A549 (cell line): Measurements from ENCODE around the gene MOB3C. TPM values are rescaled to one million over a fixed set of nuclear protein-coding genes. Genes with fewer than 3 reads are reported as not detected.

Experiments used
- ATAC-seq, 2 experiments: fragments of 200-7000 bp in 1 of 2; fragments of >200 bp in 1 of 2; cut with Nextera tagmentation in 1 of 2; cut with Tn5 transposase in 1 of 2; 3 replicates each; pipeline versions ENCODE4 v1.8.0 to v1.9.1; 2018 to 2020; ENCODE audit warnings: mild to moderate bottlenecking in 1 of 2, moderate library complexity in 1 of 2
- CTCF ChIA-PET: fragments of 300-600 bp; sonication (Branson Sonifier 250); formaldehyde crosslinking; extraction: SDS; loops from one replicate; lab custom pipeline; 2021; ENCODE audit warnings: antibody characterized with exemption, inconsistent platforms; lab: Yijun Ruan, JAX
- POLR2A ChIA-PET: fragments of 350-600 bp; formaldehyde crosslinking; extraction: SDS; loops from one replicate; lab custom pipeline; 2021; ENCODE audit warnings: antibody characterized with exemption, inconsistent platforms; lab: Yijun Ruan, JAX
- DNase-seq, 2 experiments: peaks; one replicate each; pipeline versions ENCODE4 v3.0.0 to v3.0.0-alpha.2; 2011 to 2016; ENCODE audit warnings: low read depth in 1 of 2, low spot score in 1 of 2
- FAIRE-seq: peaks from 2 replicates; lab custom pipeline; 2011; peaks lifted over from hg19 to GRCh38; lab: Jason Lieb, UNC
- H3K27ac ChIP-seq, 2 experiments: fragments of >200 bp; sonication (Bioruptor Twin); formaldehyde crosslinking; 3 replicates each; pipeline ENCODE4 v1.5.1; 2016 to 2017
- H3K4me1 ChIP-seq: fragments of >200 bp; sonication (Bioruptor Twin); formaldehyde crosslinking; 3 replicates; pipeline ENCODE4 v1.6.1; 2016
- H3K4me2 ChIP-seq: fragments of >200 bp; sonication (Bioruptor Twin); formaldehyde crosslinking; 3 replicates; pipeline ENCODE4 v1.6.1; 2016
- H3K4me3 ChIP-seq: fragments of >200 bp; sonication (Bioruptor Twin); formaldehyde crosslinking; 3 replicates; pipeline ENCODE4 v1.5.1; 2016
- H3K9me3 ChIP-seq: fragments of >200 bp; sonication (Bioruptor Twin); formaldehyde crosslinking; 3 replicates; pipeline ENCODE4 v1.6.1; 2016
- BCL3 ChIP-seq: fragments of >200 bp; sonication (Bioruptor Twin); formaldehyde crosslinking; IDR thresholded peaks from 3 replicates; pipeline ENCODE4 v1.6.1; 2016
- CBX2 ChIP-seq: fragments of 200-600 bp; sonication (generic); IDR thresholded peaks from 2 replicates; pipeline ENCODE4 v1.6.1; 2016; ENCODE audit warnings: low read depth, mild to moderate bottlenecking, borderline replicate concordance
- CBX8 ChIP-seq: fragments of 200-600 bp; sonication (generic); IDR thresholded peaks from 2 replicates; pipeline ENCODE4 v1.6.1; 2016
- EHF ChIP-seq: fragments of 250-450 bp; sonication (Bioruptor Pico); IDR thresholded peaks from 2 replicates; pipeline ENCODE4 v1.5.0; 2020; ENCODE audit warnings: mild to moderate bottlenecking
- ESRRA ChIP-seq: fragments of 150-350 bp; IDR thresholded peaks from 2 replicates; pipeline ENCODE4 v1.6.1; 2014; ENCODE audit warnings: mild to moderate bottlenecking, low read length, borderline replicate concordance
- FOSL2 ChIP-seq, 2 experiments: fragments of 450-650 bp in 1 of 2; fragments of >200 bp in 1 of 2; sonication (Bioruptor Twin) in 1 of 2; formaldehyde crosslinking; IDR thresholded peaks; 2 replicates each; pipeline versions ENCODE4 v1.5.0 to v1.6.1; 2016 to 2020; ENCODE audit warnings: mild to moderate bottlenecking in 1 of 2, moderate library complexity in 1 of 2
- FOXS1 ChIP-seq: fragments of 250-450 bp; sonication (Bioruptor Pico); IDR thresholded peaks from 2 replicates; pipeline ENCODE4 v1.5.0; 2020; ENCODE audit warnings: mild to moderate bottlenecking, moderate library complexity
- GATA3 ChIP-seq: IDR thresholded peaks from 2 replicates; pipeline ENCODE4 v1.6.1; 2012; ENCODE audit warnings: borderline replicate concordance
- JUN ChIP-seq, 2 experiments: fragments of >200 bp; sonication (Bioruptor Twin); formaldehyde crosslinking; IDR thresholded peaks; 2 replicates in 1 of 2; 3 replicates in 1 of 2; pipeline ENCODE4 v1.6.1; 2016 to 2017
- MAFK ChIP-seq: fragments of 450-650 bp; IDR thresholded peaks from 2 replicates; pipeline ENCODE4 v1.6.1; 2014; ENCODE audit not compliant: partially characterized antibody
- MAX ChIP-seq: IDR thresholded peaks from 2 replicates; pipeline ENCODE4 v1.6.1; 2012
- MAZ ChIP-seq: fragments of 150-350 bp; IDR thresholded peaks from 2 replicates; pipeline ENCODE4 v1.6.1; 2014; ENCODE audit warnings: antibody characterized with exemption, low read depth, low read length, borderline replicate concordance
- NR3C1 ChIP-seq: fragments of >200 bp; sonication (Bioruptor Twin); formaldehyde crosslinking; IDR thresholded peaks from 3 replicates; pipeline ENCODE4 v1.6.1; 2017
- REST ChIP-seq: fragments of 200-600 bp; sonication (generic); IDR thresholded peaks from 2 replicates; pipeline ENCODE4 v1.6.1; 2016; ENCODE audit warnings: antibody characterized with exemption, mild to moderate bottlenecking, moderate library complexity
- TFCP2L1 ChIP-seq: fragments of 250-450 bp; sonication (Bioruptor Pico); IDR thresholded peaks from 2 replicates; pipeline ENCODE4 v1.5.0; 2021; ENCODE audit warnings: mild to moderate bottlenecking
- TP53 ChIP-seq: fragments of 250-450 bp; sonication (Bioruptor Pico); IDR thresholded peaks from 2 replicates; pipeline ENCODE4 v1.5.0; 2021; ENCODE audit warnings: mild to moderate bottlenecking, moderate library complexity
- USF2 ChIP-seq: fragments of 450-650 bp; IDR thresholded peaks from 2 replicates; pipeline ENCODE4 v1.6.1; 2014; ENCODE audit warnings: antibody characterized with exemption
- ZFP36 ChIP-seq: fragments of 450-650 bp; IDR thresholded peaks from 2 replicates; pipeline ENCODE4 v1.6.1; 2014; ENCODE audit warnings: borderline replicate concordance; ENCODE audit not compliant: partially characterized antibody
- whole genome bisulfite sequencing: methylation state at CpG from one replicate; pipeline ENCODE4 v1.1.6; 2017; ENCODE audit errors: missing lambda C conversion rate; 5-methylcytosine and 5-hydroxymethylcytosine counted together
- polyA plus RNA-seq, 4 experiments: library from polyadenylated mRNA; depleted of rRNA in 3 of 4; stranded (reverse); fragments of >200 nt; fragmentation: RNase III in 1 of 4; extraction: RNeasy Plus Mini Kit Qiagen cat#74134 plus additional on column Dnase treatment in 1 of 4; gene quantifications; 2 replicates in 3 of 4; 3 replicates in 1 of 4; pipeline ENCODE4 v1.2.3, GENCODE V29; 2011 to 2017

The MOB3C gene
- polyA plus RNA-seq, 2 of the 4 experiments (the other 2 are of a cell fraction) = 2.6 to 2.7 TPM

- Histone ChIP-seq H3K27ac (peak overlapping the region; percentile 66 to 83), H3K4me3 (no peak overlapping the region), H3K4me2 (peak overlapping the region; percentile 60), H3K4me1 (peaks cover 36% of the 10 kb centered on the region)
- peak; percentile 25 to 41; a peak in 3 of 6 replicates for ATAC-seq
- no peak for FAIRE-seq
- DNase-seq = peak in 1 of 2 experiments; percentile 56
- 37% methylated on average over 5 of the region's 7 CpGs for WGBS
- POLR2A ChIA-PET = interaction anchor here (0.7 to 1.4 kb wide), 2 partner anchors 7 to 57 kb away, joined by 4 to 6 read pairs; partner anchors contain the start of gene MKNK1
- TF ChIP-seq ESRRA (no peak), MAFK (peak; percentile 59), FOSL2 (IDR thresholded peaks at IDR 0.05) (no peak), FOSL2 (CRISPR knock-in tag; IDR thresholded peaks at IDR 0.05) (no peak)
- TF ChIP-seq, all 56 proteins: peak for 1
- no peaks in the 10 kb centered on the region for H3K9me3 ChIP-seq
- CTCF ChIA-PET = interaction anchor here (2.1 kb wide), 1 partner anchor 12 kb away, joined by 7 read pairs; no protein-coding TSS in a partner anchor
Observed at GRCh38 chr1:46611691-46612221, 4.9 kb downstream of the MOB3C start.

- ChIA-PET CTCF (interaction anchor here (0.6 to 1.3 kb wide), 4 partner anchors 10 to 140 kb away, joined by 3 to 4 read pairs (median 4); no protein-coding TSS in a partner anchor), POLR2A (no interaction called here)
- TF ChIP-seq USF2 = no peak
- TF ChIP-seq TP53 = no peak
- TF ChIP-seq MAX = no peak
- no peak for TF ChIP-seq REST
- no peak for TF ChIP-seq MAZ
- no peak for TF ChIP-seq CBX8
- no peak for TF ChIP-seq FOXS1 (CRISPR knock-in tag)
- no peak for TF ChIP-seq GATA3
- no peak for TF ChIP-seq EHF
- TF ChIP-seq TFCP2L1 = no peak
- TF ChIP-seq CBX2 = no peak
- TF ChIP-seq NR3C1 = no peak
- no peak for TF ChIP-seq JUN (IDR thresholded peaks at IDR 0.05)
- no peak for TF ChIP-seq BCL3
- no peak for TF ChIP-seq FOSL2 (IDR thresholded peaks at IDR 0.05)
- TF ChIP-seq FOSL2 (CRISPR knock-in tag; IDR thresholded peaks at IDR 0.05) = no peak
- TF ChIP-seq ZFP36 = no peak
- DNase-seq = no peak
- Histone ChIP-seq H3K27ac (no peak overlapping the region), H3K4me3 (no peak overlapping the region), H3K4me1 (peaks cover 28% of the 10 kb centered on the region), H3K9me3 (no peaks in the 10 kb centered on the region), H3K4me2 (no peak overlapping the region)
- 96% methylated on average over 6 of the region's 7 CpGs for WGBS
- FAIRE-seq = no peak
- no peak for ATAC-seq
Observed at GRCh38 chr1:46607345-46608130, 9.1 kb downstream of the MOB3C start.
